GM19099 (cell line): ENCODE measurements around the gene PODN.

ENCODE experiments used
- POLR2A ChIP-seq: IDR thresholded peaks from 3 replicates; pipeline ENCODE4 v1.6.1; 2011; ENCODE audit warnings: low read depth; ENCODE audit not compliant: insufficient read length; ENCODE audit errors: extremely low read depth

The PODN gene, protein sequence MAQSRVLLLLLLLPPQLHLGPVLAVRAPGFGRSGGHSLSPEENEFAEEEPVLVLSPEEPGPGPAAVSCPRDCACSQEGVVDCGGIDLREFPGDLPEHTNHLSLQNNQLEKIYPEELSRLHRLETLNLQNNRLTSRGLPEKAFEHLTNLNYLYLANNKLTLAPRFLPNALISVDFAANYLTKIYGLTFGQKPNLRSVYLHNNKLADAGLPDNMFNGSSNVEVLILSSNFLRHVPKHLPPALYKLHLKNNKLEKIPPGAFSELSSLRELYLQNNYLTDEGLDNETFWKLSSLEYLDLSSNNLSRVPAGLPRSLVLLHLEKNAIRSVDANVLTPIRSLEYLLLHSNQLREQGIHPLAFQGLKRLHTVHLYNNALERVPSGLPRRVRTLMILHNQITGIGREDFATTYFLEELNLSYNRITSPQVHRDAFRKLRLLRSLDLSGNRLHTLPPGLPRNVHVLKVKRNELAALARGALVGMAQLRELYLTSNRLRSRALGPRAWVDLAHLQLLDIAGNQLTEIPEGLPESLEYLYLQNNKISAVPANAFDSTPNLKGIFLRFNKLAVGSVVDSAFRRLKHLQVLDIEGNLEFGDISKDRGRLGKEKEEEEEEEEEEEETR

DNA sequence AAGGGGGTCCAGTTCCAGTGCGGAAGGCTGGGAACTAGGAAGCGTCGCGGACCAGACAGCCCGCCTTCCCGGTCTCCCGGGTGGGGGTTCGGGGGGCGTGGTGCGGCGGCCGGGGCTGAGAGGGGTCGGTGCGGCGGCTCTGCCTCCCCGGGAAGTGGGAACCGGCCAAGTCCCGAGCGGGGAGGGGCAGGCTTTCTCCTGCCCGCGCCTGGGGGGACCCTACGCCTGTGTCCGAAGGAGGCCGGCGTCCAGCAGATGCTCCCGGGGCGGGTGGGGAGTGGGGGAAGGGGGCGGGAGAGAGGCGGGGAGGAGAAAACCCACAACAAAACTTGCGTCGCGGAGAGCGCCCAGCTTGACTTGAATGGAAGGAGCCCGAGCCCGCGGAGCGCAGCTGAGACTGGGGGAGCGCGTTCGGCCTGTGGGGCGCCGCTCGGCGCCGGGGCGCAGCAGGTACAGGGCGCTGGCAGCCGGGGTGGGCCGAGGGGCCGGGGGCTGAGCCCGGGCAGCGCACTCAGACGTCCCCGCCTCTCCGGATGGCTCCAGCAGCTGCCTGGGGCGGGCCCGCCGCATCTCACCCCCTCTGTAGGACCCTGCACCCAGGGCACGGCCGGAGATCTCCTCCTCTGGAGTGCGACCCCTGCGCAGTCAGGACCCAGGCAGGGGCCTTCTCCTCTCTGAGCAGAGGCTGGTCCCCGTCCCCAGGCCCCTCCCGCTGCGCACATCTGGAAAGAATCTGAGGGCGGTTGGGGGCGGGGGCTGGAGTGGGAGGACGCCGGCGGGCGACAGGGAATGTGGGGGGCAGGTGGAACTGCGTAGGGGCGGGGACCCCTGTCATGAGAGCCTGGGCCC, at the start of gene PODN:
PODN (plus strand) TSS at position 355 of the 849 bp plus-strand sequence. CDS start 7,643 bp downstream, outside the sequence.
- no peak for TF ChIP-seq POLR2A

DNA sequence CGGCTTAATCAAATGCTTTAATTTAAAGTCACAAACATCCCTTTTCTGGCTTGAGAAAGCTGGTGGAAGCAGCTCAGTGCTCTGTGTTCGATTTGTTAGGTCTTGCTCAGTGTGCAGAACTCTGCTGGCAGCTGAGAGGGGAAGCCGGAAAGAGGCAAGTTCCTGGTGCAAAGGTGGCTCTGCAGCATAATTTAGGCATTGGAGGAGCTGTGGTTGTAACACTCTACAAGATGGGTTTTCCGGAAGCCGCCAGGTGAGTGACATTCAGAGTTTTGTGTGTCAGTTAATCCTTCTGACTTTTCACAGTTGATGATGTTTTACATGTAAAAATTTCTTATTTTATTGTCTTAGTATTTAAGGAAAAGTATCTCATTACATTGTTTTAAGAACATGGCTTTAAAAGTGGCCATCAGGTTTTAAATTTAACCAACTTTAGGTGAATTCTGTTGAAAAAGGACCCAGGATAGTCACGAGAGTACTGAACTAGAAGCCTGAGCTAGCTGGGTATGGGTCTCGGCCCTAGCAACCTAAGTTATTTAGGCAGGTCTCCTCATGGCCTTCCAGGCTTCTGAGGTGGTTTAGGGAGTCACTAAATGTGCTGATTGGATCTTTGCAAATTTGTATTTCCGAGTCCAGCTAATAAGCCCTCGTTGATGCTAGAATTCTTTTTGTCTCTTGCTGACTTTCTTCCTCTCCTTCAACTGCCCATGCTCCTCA, 47.1 kb upstream of the PODN start:
- peak; percentile 66 for TF ChIP-seq POLR2A

DNA sequence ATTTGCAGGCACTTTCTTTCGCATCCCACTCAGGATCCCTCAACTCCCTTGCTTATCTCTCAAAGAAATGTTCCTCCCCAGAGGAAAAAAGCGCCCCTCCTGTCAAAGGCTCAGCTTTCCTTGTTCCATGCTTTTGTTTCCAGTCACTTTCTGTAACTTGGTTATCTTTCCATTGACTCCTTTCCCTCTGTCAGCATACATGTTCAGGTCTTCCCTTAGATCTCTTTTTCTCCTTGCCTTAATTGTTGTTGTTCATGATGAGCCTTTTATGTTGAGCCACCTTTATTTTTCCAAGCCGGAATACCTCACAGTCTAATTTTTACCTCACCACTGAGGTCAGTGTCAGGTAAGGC, 46.5 kb upstream of the PODN start:
- TF ChIP-seq POLR2A, result no peak

DNA sequence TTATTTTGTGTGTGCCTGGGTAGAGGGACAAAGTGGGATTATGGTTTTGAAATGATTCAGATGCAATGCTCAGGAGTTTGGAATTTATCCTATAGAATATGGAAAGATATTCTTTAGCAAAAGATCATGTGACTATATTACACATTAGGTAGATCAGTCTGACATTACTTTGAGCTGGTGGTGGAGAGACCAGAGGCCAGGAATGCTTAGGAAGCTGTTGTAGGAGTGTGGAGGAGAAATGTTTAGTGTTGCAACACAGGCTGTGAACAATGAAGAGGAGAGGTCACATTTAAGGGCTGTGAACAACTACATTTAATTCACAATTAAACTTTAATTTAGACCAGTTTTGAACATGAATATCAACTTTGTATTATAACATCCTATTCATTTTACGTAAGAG, 45.3 kb upstream of the PODN start:
- no peak for TF ChIP-seq POLR2A

DNA sequence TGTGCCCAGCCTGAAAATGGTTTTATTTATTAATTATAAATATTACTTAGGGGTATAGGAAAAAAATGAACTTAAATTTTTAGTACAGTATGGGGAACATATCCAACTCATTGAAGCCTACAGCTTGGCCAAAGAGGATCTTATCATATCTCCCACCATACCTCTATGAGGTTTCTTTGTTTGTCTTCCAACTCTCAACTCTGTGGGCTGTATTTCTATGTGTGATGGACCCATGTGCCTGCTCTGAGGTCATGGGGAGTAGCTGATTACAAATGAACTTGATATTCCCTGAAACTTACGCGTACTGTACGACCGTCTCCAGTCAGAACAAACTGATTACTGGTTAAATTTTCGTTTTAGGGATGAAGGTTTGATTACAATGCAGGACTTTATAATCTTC, 41.4 kb upstream of the PODN start:
- TF ChIP-seq POLR2A, result no peak

DNA sequence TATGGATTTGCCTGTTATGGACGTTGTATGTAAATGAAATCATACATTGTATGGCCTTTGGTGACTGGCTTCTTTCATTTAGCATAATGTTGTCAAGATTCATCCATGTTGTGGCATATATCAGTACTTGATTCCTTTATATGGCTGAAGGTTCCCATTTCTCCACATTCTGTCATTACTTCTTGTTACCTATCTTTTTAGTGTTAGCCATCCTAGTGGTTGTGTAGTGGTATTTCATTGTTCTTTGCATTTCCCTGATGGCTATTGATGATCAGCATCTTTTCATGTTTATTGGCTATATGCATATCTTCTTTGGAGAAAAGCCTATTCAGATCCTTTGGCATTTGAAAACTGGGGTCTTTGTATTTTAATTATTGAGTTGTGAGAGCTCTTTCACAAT, 39.8 kb upstream of the PODN start:
- no peak for TF ChIP-seq POLR2A

DNA sequence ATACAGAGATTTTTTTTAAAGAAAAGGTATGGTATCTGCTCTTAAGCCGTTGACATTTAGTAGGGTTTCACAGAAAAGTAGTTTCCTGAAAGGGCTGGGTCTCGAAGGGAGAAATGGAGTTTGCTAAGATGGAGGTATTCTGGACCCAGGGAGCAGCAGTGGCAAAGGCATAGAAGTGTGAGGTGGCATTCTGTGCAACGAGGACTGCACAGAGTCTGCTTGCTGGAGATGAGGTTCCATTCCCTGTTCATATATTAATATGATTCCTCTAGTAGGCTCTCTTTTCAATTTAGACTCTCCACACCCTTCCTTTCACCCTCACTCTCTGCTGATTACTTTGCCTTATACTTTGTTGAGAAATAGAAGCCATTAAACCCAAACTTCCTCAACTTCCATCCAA, 38.5 kb upstream of the PODN start:
- TF ChIP-seq POLR2A, result no peak

DNA sequence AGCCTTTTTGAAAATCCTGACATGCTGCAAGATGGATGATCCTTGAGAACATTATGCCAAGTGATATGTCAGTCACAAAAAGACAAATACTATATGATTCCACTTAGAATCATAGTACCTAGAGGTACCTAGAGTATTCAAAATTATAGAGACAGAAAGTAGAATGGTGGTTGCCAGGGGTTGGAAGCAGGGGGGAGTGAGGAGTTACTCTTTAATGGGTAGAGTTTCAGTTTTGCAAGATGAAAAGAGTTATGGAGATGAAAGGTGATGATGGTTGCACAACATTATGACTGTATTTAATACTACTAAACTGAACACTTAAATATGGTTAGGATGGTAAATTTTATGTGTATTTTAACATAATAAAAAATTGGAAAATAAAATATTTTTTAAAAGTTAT, 37.9 kb upstream of the PODN start:
- TF ChIP-seq POLR2A, result no peak

DNA sequence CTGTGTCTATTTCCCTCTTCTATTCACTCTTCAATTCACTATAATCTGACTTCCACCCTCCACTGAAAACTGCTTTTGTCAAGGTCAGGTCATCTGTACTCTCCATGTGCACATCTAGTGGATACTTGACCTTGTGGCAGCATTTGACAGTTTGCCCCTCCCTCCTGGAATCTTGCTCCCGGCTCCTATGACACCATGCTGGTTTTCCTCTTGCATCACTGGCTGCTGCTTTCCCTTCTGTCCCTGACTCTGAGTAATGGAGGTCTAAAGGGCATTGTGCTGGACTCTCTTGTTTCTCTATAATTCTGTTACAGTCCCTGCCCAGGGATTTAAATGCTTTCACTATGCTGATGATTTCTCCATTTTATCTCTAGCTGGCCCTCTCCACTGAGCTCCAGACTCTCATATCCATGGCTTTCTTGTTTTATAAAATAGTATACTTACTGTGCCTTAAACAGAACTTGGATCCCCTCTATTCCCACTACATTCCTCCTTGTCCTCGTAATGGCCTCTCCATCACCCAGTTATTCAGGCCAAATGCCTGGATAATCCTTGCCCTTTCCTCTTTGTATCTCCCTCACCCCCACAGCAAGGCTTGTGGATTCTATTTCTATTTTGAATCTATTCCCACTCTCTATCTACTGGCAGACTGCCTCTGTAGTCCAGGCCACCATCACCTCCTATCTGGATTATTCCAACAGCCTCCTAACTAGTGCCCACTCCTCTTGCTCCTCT, 36.8 kb upstream of the PODN start:
- no peak for TF ChIP-seq POLR2A

DNA sequence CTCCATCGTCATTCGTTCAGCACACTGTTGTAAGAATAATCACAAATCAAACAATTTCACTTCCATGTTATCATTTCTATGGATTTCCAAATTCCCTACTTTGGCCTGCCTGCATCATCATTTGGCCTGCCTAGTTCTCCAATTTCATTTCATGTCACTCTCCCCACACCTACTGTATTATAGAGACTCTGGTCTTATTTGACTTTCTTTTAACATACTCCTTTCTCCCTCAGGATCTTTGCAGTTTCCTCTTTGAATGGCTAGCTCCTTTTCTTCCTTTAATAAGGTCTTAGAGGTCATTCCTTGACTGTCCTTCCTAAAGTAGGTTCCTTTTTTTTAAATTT, 36.3 kb upstream of the PODN start:
- no peak for TF ChIP-seq POLR2A

DNA sequence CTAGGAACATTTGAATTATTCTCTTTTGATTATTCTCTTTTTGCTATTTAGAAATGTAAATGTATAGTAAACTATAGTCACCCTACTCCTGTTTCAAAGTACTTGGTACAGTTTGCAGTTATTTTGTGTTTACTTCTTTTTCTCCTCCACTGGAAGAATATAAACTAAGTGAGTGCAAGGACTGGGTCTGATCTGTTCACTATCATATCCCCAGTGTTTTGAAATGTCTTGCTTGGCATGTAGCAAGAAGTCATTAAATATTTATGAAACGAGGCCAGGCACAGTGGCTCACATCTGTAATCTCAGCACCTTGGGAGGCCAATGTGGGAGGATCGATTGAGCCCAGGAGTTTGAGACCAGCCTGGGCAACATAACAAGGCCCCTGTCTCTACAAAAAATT, 35.8 kb upstream of the PODN start:
- TF ChIP-seq POLR2A, result no peak

DNA sequence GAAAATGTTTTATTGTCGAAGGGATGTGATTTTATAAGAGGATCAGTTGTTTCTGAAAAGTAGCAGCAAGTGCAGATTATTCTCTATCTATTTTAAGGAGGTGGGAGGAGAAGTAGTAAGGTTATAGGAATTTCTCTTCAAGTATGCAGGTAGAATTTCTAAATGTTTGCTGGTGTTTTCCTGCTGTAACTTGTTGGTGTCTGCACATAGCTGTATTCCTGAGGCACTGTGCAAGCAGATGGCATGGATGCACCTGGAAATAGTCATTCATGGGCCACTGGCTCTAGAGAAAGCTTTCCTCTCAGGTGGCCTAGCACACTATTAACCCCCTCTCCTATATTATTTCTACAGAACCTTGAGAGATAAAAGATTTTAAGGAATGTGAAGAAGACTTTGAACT, 30.3 kb upstream of the PODN start:
- no peak for TF ChIP-seq POLR2A

DNA sequence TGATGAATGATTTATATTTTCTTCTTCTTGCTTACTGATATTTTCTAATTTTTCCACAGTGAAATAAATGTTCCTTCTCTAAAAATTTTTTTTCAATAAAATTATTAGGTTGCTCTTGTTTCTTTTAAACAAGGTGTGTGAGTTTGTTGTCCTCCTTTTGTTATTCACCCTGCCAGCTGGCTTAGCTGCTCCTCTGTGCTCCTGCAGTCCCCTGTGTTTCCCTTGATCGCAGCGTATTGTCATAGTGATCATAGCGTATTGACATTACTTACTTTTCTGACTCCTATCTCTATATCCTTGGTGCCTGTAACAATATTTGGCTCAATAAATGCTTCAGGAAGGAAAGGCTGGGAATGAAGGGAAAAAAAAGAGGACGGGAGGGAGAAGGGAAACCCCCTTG, 24.9 kb upstream of the PODN start:
- no peak for TF ChIP-seq POLR2A

DNA sequence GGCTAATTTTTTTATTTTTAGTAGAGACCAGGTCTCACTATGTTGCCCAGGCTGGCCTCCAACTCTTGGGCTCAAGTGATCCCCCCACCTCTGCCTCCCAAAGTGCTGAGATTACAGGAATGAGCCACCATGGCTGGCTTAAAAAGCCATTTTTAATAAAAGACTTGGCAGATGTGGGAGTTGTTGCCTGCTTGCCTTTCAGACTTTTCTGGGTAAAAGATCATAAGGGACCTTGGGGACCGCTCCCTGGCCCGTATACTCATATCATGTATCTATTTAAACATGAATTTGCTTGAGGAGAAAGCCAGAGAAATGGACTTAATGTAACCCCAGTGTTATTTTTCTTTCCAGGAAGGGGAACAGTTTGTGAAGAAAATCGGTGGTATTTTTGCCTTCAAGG, 23.4 kb upstream of the PODN start:
- TF ChIP-seq POLR2A, result no peak
